ENCODE data around the gene IRAK3. TPM values are rescaled to one million over a fixed set of nuclear protein-coding genes. Genes with fewer than 3 reads are reported as not detected.

Gene IRAK3
- total RNA-seq, 6 donors from 2014 or later: 33.8 to 65.0 (median 39.7) TPM

DNA sequence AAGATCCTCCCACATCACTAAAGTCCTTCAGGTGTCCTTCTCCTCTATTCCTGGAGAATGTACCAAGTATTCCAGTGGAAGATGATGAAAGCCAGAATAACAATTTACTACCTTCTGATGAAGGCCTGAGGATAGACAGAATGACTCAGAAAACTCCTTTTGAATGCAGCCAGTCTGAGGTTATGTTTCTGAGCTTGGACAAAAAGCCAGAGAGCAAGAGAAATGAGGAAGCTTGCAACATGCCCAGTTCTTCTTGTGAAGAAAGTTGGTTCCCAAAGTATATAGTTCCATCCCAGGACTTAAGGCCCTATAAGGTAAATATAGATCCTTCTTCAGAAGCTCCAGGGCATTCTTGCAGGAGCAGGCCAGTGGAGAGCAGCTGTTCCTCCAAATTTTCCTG is 58.7 kb downstream of the IRAK3 start:
- ATAC-seq (ENCODE audit: low FRiP score in 2 of 2): no peak
- Histone ChIP-seq H3K27me3 (no peaks in the 10 kb centered on the region), H3K9me3 (no peaks in the 10 kb centered on the region), H3K4me1 (no peaks in the 10 kb centered on the region), H3K27ac (no peak overlapping the region), H3K36me3 (peaks cover 4 to 80% (median 27%) of the 10 kb centered on the region in 4 donors), H3K4me3 (no peak overlapping the region)
- TF ChIP-seq POLR2A (IDR thresholded peaks at IDR 0.05) (no peak), EP300 (IDR thresholded peaks at IDR 0.05) (no peak), POLR2AphosphoS5 (IDR thresholded peaks at IDR 0.05) (no peak)
- TF ChIP-seq, protein P1, sequence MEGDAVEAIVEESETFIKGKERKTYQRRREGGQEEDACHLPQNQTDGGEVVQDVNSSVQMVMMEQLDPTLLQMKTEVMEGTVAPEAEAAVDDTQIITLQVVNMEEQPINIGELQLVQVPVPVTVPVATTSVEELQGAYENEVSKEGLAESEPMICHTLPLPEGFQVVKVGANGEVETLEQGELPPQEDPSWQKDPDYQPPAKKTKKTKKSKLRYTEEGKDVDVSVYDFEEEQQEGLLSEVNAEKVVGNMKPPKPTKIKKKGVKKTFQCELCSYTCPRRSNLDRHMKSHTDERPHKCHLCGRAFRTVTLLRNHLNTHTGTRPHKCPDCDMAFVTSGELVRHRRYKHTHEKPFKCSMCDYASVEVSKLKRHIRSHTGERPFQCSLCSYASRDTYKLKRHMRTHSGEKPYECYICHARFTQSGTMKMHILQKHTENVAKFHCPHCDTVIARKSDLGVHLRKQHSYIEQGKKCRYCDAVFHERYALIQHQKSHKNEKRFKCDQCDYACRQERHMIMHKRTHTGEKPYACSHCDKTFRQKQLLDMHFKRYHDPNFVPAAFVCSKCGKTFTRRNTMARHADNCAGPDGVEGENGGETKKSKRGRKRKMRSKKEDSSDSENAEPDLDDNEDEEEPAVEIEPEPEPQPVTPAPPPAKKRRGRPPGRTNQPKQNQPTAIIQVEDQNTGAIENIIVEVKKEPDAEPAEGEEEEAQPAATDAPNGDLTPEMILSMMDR (IDR thresholded peaks at IDR 0.05): no peak
- DNase-seq: no peak

DNA sequence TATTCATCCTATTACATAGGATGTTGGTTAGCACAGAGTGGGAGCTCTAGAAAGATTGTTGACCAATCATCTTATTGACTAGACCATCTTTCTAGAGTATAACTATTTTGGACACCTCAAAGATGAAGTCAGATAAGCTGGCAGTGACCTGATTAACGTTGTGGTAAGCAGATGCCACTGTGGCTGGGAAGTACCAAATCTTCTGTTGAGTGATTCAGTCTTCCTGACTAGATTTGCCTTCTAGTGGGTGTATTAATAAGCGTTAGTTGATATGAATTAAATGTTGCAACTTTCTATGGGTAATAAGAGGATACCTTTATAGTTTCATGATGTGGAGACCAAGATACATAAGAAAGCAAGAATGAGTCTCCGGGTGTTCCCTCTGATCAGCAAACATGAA is 62.0 kb downstream of the IRAK3 start:
- no peak for TF ChIP-seq POLR2A (IDR thresholded peaks at IDR 0.05)
- TF ChIP-seq EP300 (IDR thresholded peaks at IDR 0.05): no peak
- TF ChIP-seq, protein P1 (IDR thresholded peaks at IDR 0.05): no peak

DNA sequence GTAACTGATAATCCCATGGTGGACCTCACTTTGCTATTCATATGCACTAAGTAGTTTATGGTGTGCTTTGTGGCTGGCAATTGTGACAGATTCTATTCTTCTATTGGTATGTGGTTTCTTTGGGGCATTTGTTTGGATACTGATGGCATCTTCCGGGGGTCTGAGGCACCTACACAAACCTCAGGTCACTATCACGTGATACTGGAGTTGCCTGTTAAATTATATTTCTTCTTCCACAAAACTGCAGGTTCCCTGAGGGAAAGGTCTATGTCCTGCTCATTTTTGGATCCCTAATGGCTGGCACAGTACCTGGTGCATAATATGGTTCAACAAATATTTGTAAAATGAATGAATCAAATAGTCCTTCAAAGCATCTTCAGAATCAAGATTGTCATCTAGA is 63.8 kb downstream of the IRAK3 start:
- DNase-seq (no peak), ATAC-seq (ENCODE audit: low FRiP score in 2 of 2) (no peak)
- Histone ChIP-seq H3K27ac (no peak overlapping the region), H3K27me3 (no peaks in the 10 kb centered on the region), H3K4me3 (no peak overlapping the region), H3K36me3 (peaks cover under 1 to 30% (median 14%) of the 10 kb centered on the region in 4 donors), H3K9me3 (no peaks in the 10 kb centered on the region), H3K4me1 (no peaks in the 10 kb centered on the region)
- TF ChIP-seq POLR2A (IDR thresholded peaks at IDR 0.05) (no peak), EP300 (IDR thresholded peaks at IDR 0.05) (no peak), POLR2AphosphoS5 (IDR thresholded peaks at IDR 0.05) (no peak)
- TF ChIP-seq, protein P1 (IDR thresholded peaks at IDR 0.05): no peak
- 85% methylated on average over 2 of the region's 2 CpGs for WGBS, 2 donors

More for the DNA sequence above, 62.0 kb downstream of the IRAK3 start:
- H3K4me1 ChIP-seq: no peaks in the 10 kb centered on the region
- no peak overlapping the region for H3K4me3 ChIP-seq
- peaks cover 4 to 47% (median 24%) of the 10 kb centered on the region in 4 donors for H3K36me3 ChIP-seq
- H3K27ac ChIP-seq: no peak overlapping the region
- no peaks in the 10 kb centered on the region for H3K9me3 ChIP-seq
- DNase-seq (no peak), ATAC-seq (ENCODE audit: low FRiP score in 2 of 2) (no peak)
- no peaks in the 10 kb centered on the region for H3K27me3 ChIP-seq
- 74 to 83% methylated on average over 3 of the region's 3 CpGs for WGBS, 2 donors

DNA sequence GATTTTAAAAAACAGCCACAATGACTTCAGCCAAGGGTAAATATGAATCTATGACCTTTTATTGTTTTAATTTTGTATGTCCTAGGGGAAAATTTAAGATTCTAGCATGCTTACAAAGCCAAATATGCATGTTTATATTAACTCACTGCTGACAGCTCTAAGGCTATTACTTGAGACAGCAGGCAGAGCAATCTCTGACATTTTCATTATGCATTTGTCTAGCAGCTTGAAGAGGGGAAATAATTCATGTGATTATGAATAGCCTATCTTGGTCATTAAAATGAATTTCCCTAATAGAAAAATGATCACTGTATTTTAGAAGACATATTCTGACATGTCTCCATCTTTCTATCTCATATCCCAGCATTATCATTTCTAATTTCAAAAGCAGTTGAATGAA is 66.7 kb downstream of the IRAK3 start:
- Histone ChIP-seq H3K27me3 (no peaks in the 10 kb centered on the region), H3K4me1 (no peaks in the 10 kb centered on the region), H3K27ac (no peak overlapping the region), H3K4me3 (no peak overlapping the region), H3K36me3 (peaks cover 0 to under 1% (median 0%) of the 10 kb centered on the region in 4 donors), H3K9me3 (no peaks in the 10 kb centered on the region)
- ATAC-seq (ENCODE audit: low FRiP score in 2 of 2) (no peak), DNase-seq (no peak)
- TF ChIP-seq, protein P1 (IDR thresholded peaks at IDR 0.05): no peak
- TF ChIP-seq POLR2AphosphoS5 (IDR thresholded peaks at IDR 0.05): no peak
- TF ChIP-seq POLR2A (IDR thresholded peaks at IDR 0.05): no peak
- no peak for TF ChIP-seq EP300 (IDR thresholded peaks at IDR 0.05)

DNA sequence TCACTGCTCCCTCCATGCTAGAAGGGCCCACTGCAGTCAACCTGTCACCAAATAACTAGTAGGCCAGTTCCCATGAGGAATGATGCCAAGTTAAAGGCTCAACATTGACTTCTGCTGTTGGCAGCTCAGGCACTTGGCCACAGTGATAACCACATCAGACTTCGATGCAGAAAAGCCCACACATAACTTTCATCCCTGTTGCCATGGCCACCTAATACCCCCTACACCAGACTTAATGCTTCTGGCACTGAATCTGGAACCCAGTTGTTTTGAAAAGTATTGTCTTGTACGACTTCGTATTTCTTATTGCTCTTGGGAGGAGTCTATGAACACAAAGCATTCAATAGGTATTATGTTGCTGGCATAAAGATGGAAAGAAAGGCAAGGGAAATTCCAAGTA is 69.0 kb downstream of the IRAK3 start:
- Histone ChIP-seq H3K4me1 (no peaks in the 10 kb centered on the region), H3K27me3 (no peaks in the 10 kb centered on the region), H3K36me3 (no peaks in the 10 kb centered on the region), H3K27ac (no peak overlapping the region), H3K9me3 (no peaks in the 10 kb centered on the region), H3K4me3 (no peak overlapping the region)
- TF ChIP-seq POLR2A (IDR thresholded peaks at IDR 0.05): no peak
- no peak for TF ChIP-seq POLR2AphosphoS5 (IDR thresholded peaks at IDR 0.05)
- no peak for TF ChIP-seq EP300 (IDR thresholded peaks at IDR 0.05)
- TF ChIP-seq, protein P1 (IDR thresholded peaks at IDR 0.05): no peak
- DNase-seq (no peak), ATAC-seq (ENCODE audit: low FRiP score in 2 of 2) (no peak)
- WGBS, 2 donors: 75 to 77% methylated on average over 3 of the region's 3 CpGs
